PC-3 (cell line): ENCODE data around the gene MSMB. TPM values are rescaled to one million over a fixed set of nuclear protein-coding genes. Genes with fewer than 3 reads are reported as not detected.
"Not testable (repeated sequence)": the region's sequence is repeated elsewhere in the genome, so short reads cannot be mapped to it uniquely, and the experiment has no call there.

ENCODE experiments used
- ATAC-seq: fragments of 200-7000 bp; cut with Tn5 transposase; 2 replicates; pipeline ENCODE4 v1.9.1; 2020; ENCODE audit warnings: mild to moderate bottlenecking, moderate library complexity
- BruUV-seq: library from RNA; stranded (reverse); fragments of 400-500 nt; replicated peaks from 2 replicates; lab custom pipeline; 2021; lab: Mats Ljungman, UMichigan
- CTCF ChIA-PET: fragments of 300-600 bp; sonication (Branson Sonifier 250); formaldehyde crosslinking; loops from one replicate; lab custom pipeline; 2022; ENCODE audit warnings: antibody characterized with exemption; lab: Charles Lee
- POLR2A ChIA-PET: fragments of 300-600 bp; sonication (Branson Sonifier 250); formaldehyde crosslinking; loops from one replicate; lab custom pipeline; 2022; ENCODE audit warnings: antibody characterized with exemption; ENCODE audit not compliant: unreplicated experiment; lab: Charles Lee
- DNase-seq: peaks from one replicate; pipeline ENCODE4 v3.0.0-alpha.2; 2015
- H2AFZ ChIP-seq: fragments of 300-600 bp; sonication (generic); 2 replicates; pipeline ENCODE4 v1.6.0; 2016; ENCODE audit warnings: antibody characterized with exemption, low read length
- H3F3A ChIP-seq: fragments of 300-600 bp; sonication (generic); one replicate; pipeline ENCODE4 v1.6.0; 2017; ENCODE audit warnings: antibody characterized with exemption, low read length, control low read depth, mild to moderate bottlenecking; ENCODE audit not compliant: unreplicated experiment
- H3K27ac ChIP-seq: fragments of 300-600 bp; sonication (generic); 2 replicates; pipeline ENCODE4 v1.5.1; 2016; ENCODE audit warnings: mild to moderate bottlenecking, low read length
- H3K27me3 ChIP-seq: fragments of 300-600 bp; sonication (generic); 2 replicates; pipeline ENCODE4 v1.6.1; 2016; ENCODE audit warnings: low read length, mixed read lengths
- H3K36me3 ChIP-seq: fragments of 300-600 bp; sonication (generic); 2 replicates; pipeline ENCODE4 v1.6.1; 2016; ENCODE audit warnings: low read depth, mixed run types, low read length, mixed read lengths
- H3K4me1 ChIP-seq: fragments of 300-600 bp; sonication (generic); 2 replicates; pipeline ENCODE4 v1.5.1; 2016; ENCODE audit warnings: low read length; ENCODE audit not compliant: insufficient read depth
- H3K4me2 ChIP-seq: fragments of 300-600 bp; sonication (generic); 2 replicates; pipeline ENCODE4 v1.6.0; 2016; ENCODE audit warnings: low read length
- H3K4me3 ChIP-seq: fragments of 300-600 bp; sonication (generic); 2 replicates; pipeline ENCODE4 v1.5.1; 2016; ENCODE audit warnings: mild to moderate bottlenecking, low read length, mixed read lengths
- H3K79me2 ChIP-seq: fragments of 300-600 bp; sonication (generic); 2 replicates; pipeline ENCODE4 v1.6.1; 2017; ENCODE audit warnings: low read length, mixed read lengths
- H3K9ac ChIP-seq: fragments of 300-600 bp; sonication (generic); 2 replicates; pipeline ENCODE4 v1.6.0; 2016; ENCODE audit warnings: mild to moderate bottlenecking, low read length
- H3K9me2 ChIP-seq: fragments of 300-600 bp; sonication (generic); replicated peaks from 2 replicates; pipeline ENCODE4 v1.6.1; 2016; ENCODE audit warnings: mixed run types, low read length, mixed read lengths
- H3K9me3 ChIP-seq: fragments of 300-600 bp; sonication (generic); 2 replicates; pipeline ENCODE4 v1.6.1; 2016; ENCODE audit warnings: low read length, mixed read lengths
- H4K20me1 ChIP-seq: fragments of 300-600 bp; sonication (generic); 2 replicates; pipeline ENCODE4 v1.6.1; 2016; ENCODE audit warnings: low read length, mixed read lengths
- EZH2 ChIP-seq: fragments of 300-600 bp; sonication (generic); IDR thresholded peaks from one replicate; pipeline ENCODE4 v1.6.1; 2017; ENCODE audit warnings: antibody characterized with exemption, mild to moderate bottlenecking, low read length; ENCODE audit not compliant: unreplicated experiment
- EZH2phosphoT487 ChIP-seq: fragments of 300-600 bp; sonication (generic); IDR thresholded peaks from 2 replicates; pipeline ENCODE4 v1.6.1; 2018; ENCODE audit warnings: mild to moderate bottlenecking, antibody characterized with exemption, low read length, borderline replicate concordance
- intact Hi-C: fragments of 100-400 bp; cut with micrococcal nuclease; formaldehyde crosslinking; loops from 2 replicates; pipeline ENCODE4 v1.9.0; 2023
- total RNA-seq: library from RNA; depleted of rRNA; stranded (reverse); fragments of >200 nt; gene quantifications from 2 replicates; pipeline ENCODE4 v1.2.3, GENCODE V29; 2014
- TF ChIP-seq, protein P1 (sequence below): fragments of 300-600 bp; sonication (generic); conservative IDR thresholded peaks from 2 replicates; pipeline ENCODE4 v1.5.1; 2017; ENCODE audit warnings: antibody characterized with exemption, low read depth, mild to moderate bottlenecking, low read length

MSMB gene
- total RNA-seq, 1 experiment from 2014 or later, result not detected

DNA sequence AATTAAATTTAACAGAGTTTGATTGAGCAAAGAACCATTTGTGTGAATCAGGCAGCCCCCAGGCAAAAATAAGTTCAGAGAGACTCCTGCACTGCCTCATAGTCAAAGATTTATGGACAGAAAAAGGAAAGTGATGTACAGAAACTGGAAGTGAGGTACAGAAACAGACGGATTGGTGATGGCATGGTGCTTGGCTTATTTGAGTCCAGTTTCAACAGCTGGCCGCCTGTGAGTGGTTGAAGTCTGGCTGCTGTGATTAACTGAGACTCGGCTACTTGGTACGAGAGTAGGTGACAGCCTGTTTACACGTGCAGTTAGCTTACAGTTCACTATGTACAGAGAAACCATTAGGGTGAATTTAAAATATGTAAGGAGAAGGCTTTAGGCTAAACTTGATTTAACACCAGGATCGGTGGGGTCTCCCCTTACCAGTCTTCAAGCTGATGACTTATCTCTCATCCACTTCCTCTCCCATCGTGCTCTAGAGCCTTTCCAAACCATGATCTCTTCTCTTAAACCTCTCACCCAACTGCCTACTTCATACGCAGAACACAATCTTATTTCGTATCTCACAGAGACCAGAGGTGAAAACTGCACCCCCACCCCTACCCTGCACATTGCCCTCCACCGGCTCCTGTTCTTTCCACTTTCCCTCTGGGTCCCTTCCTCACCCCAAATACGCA lies 5.0 kb upstream of the MSMB start:
- intact Hi-C loops, result no loop called here
- Histone ChIP-seq H3K27ac (no peak overlapping the region), H3K79me2 (no peaks in the 10 kb centered on the region), H3K9me3 (no peaks in the 10 kb centered on the region), H2AFZ (no peak overlapping the region), H3K36me3 (no peaks in the 10 kb centered on the region), H3K27me3 (no peaks in the 10 kb centered on the region; the same call in 1 of the 2 replicates), H3F3A (no peaks in the 10 kb centered on the region), H3K9me2 (no peaks in the 10 kb centered on the region), H3K9ac (no peak overlapping the region), H3K4me2 (no peak overlapping the region), H3K4me3 (no peak overlapping the region), H4K20me1 (no peaks in the 10 kb centered on the region), H3K4me1 (0 out of 2 replicates have a peak, but pooled peaks cover 4% of the 10 kb centered on the region)
- CTCF ChIA-PET, result no interaction called here
- ATAC-seq (no peak), DNase-seq (no peak)
- TF ChIP-seq, protein P1, sequence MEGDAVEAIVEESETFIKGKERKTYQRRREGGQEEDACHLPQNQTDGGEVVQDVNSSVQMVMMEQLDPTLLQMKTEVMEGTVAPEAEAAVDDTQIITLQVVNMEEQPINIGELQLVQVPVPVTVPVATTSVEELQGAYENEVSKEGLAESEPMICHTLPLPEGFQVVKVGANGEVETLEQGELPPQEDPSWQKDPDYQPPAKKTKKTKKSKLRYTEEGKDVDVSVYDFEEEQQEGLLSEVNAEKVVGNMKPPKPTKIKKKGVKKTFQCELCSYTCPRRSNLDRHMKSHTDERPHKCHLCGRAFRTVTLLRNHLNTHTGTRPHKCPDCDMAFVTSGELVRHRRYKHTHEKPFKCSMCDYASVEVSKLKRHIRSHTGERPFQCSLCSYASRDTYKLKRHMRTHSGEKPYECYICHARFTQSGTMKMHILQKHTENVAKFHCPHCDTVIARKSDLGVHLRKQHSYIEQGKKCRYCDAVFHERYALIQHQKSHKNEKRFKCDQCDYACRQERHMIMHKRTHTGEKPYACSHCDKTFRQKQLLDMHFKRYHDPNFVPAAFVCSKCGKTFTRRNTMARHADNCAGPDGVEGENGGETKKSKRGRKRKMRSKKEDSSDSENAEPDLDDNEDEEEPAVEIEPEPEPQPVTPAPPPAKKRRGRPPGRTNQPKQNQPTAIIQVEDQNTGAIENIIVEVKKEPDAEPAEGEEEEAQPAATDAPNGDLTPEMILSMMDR, result no peak
- TF ChIP-seq EZH2 (no peak), EZH2phosphoT487 (no peak)
- POLR2A ChIA-PET, result no interaction called here
- BruUV-seq, result no TSS peak

DNA sequence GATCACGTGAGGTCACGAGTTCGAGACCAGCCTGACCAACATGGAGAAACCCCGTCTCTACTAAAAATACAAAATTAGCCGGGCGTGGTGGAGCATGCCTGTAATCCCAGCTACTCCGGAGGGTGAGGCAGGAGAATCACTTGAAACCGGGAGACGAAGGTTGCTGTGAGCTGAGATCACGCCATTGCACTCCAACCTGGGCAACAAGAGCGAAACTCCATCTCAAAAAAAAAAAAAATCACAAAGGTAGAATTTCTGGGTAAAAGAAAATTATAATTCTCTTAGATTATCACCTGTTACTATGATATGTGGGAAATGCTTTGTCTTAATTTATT lies 3.4 kb upstream of the MSMB start:
- H3K4me3 ChIP-seq, H3K36me3 ChIP-seq, H3K4me2 ChIP-seq, H3K9me3 ChIP-seq, BruUV-seq, CTCF ChIA-PET, H3K9ac ChIP-seq, H2AFZ ChIP-seq, POLR2A ChIA-PET, H3K27ac ChIP-seq, H3F3A ChIP-seq, ATAC-seq, intact Hi-C loops, H3K4me1 ChIP-seq, H3K9me2 ChIP-seq, DNase-seq, H4K20me1 ChIP-seq, H3K79me2 ChIP-seq, H3K27me3 ChIP-seq: not testable (repeated sequence)

DNA sequence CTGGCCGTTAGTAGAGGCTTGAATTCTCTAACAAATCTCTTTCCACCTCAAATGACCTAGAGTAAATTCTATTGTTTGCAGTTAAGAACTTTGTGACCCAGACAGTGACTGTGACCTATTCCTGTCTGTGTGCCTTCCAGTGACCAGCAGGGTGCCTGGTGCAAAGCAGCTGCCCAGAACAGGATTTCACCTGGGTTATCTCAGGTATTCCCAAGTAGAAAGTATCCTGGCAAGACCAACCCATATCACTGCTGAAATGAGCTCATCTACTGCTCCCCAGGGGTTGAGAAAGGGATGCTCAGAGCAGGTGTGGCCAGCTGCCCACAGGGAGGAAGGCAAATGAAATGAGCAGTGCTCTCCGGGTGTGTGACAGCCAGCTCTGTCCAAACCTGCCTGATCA lies 2.1 kb upstream of the MSMB start:
- H3K4me2 ChIP-seq, result no peak overlapping the region
- H3K27me3 ChIP-seq, result no peaks in the 10 kb centered on the region; the same call in 1 of the 2 replicates
- ChIA-PET CTCF (no interaction called here), POLR2A (no interaction called here)
- no peak for TF ChIP-seq EZH2
- no peak for TF ChIP-seq EZH2phosphoT487
- TF ChIP-seq, protein P1, result no peak
- no peak overlapping the region for H2AFZ ChIP-seq
- intact Hi-C loops, result no loop called here
- no peaks in the 10 kb centered on the region for H3K36me3 ChIP-seq
- no peak overlapping the region for H3K4me3 ChIP-seq
- DNase-seq, result peak; percentile 4
- 0 out of 2 replicates have a peak, but pooled peaks cover 4% of the 10 kb centered on the region for H3K4me1 ChIP-seq
- no peaks in the 10 kb centered on the region for H3K79me2 ChIP-seq
- ATAC-seq, result no peak
- no peaks in the 10 kb centered on the region for H3K9me2 ChIP-seq
- H4K20me1 ChIP-seq, result no peaks in the 10 kb centered on the region
- H3F3A ChIP-seq, result no peaks in the 10 kb centered on the region
- no peaks in the 10 kb centered on the region for H3K9me3 ChIP-seq
- BruUV-seq, result no TSS peak
- no peak overlapping the region for H3K9ac ChIP-seq
- no peak overlapping the region for H3K27ac ChIP-seq
